Astrocyte (in vitro differentiated cells and primary cell): ENCODE data around the gene FLRT1. TPM values are rescaled to one million over a fixed set of nuclear protein-coding genes. Genes with fewer than 3 reads are reported as not detected.
A peak's percentile ranks its signal among the peaks of the same experiment; 100 is the strongest.

Experiments used
- DNase-seq: peaks from one replicate; pipeline ENCODE4 v3.0.0-alpha.2; 2010; ENCODE audit warnings: low read depth
- FAIRE-seq: peaks from 2 replicates; lab custom pipeline; 2011; peaks lifted over from hg19 to GRCh38; lab: Jason Lieb, UNC
- H2AFZ ChIP-seq: 2 replicates; pipeline ENCODE4 v1.6.0; 2012; ENCODE audit warnings: low read depth, low read length, inconsistent platforms
- H3K27ac ChIP-seq: 2 replicates; pipeline ENCODE4 v1.5.1; 2011; ENCODE audit warnings: low read depth, low read length, inconsistent platforms
- H3K27me3 ChIP-seq: 2 replicates; pipeline ENCODE4 v1.6.0; 2011; ENCODE audit warnings: low read length, inconsistent platforms; ENCODE audit not compliant: insufficient read depth
- H3K36me3 ChIP-seq: 2 replicates; pipeline ENCODE4 v1.5.1; 2011; ENCODE audit warnings: low read length, inconsistent platforms; ENCODE audit not compliant: insufficient read depth
- H3K4me1 ChIP-seq: 2 replicates; pipeline ENCODE4 v1.5.1; 2011; ENCODE audit warnings: low read length, inconsistent platforms; ENCODE audit not compliant: insufficient read depth
- H3K4me2 ChIP-seq: 2 replicates; pipeline ENCODE4 v1.6.0; 2012; ENCODE audit warnings: low read length, inconsistent platforms
- H3K4me3 ChIP-seq: 2 replicates; pipeline ENCODE4 v1.5.1; 2011; ENCODE audit warnings: low read depth, mild to moderate bottlenecking, low read length, inconsistent platforms; ENCODE audit not compliant: insufficient read depth
- H3K79me2 ChIP-seq: 2 replicates; pipeline ENCODE4 v1.6.0; 2012; ENCODE audit warnings: mild to moderate bottlenecking, low read length, inconsistent platforms; ENCODE audit not compliant: insufficient read depth
- H3K9ac ChIP-seq: 2 replicates; pipeline ENCODE4 v1.6.0; 2012; ENCODE audit warnings: mild to moderate bottlenecking, low read length, inconsistent platforms
- H3K9me3 ChIP-seq: 2 replicates; pipeline ENCODE4 v1.5.1; 2012; ENCODE audit warnings: low read depth, mild to moderate bottlenecking, low read length, inconsistent platforms; ENCODE audit not compliant: insufficient read depth
- H4K20me1 ChIP-seq: 2 replicates; pipeline ENCODE4 v1.6.0; 2012; ENCODE audit warnings: low read length, inconsistent platforms; ENCODE audit not compliant: insufficient read depth
- H3K27ac Mint-ChIP-seq: one replicate; pipeline ENCODE4 v1.8.0; 2021; ENCODE audit warnings: mild to moderate bottlenecking, mixed read lengths; ENCODE audit not compliant: unreplicated experiment
- H3K27me3 Mint-ChIP-seq: one replicate; pipeline ENCODE4 v1.8.0; 2021; ENCODE audit warnings: low read depth, mixed read lengths; ENCODE audit not compliant: unreplicated experiment
- H3K36me3 Mint-ChIP-seq: one replicate; pipeline ENCODE4 v1.8.0; 2021; ENCODE audit warnings: low read depth, mixed read lengths; ENCODE audit not compliant: unreplicated experiment
- H3K4me1 Mint-ChIP-seq: one replicate; pipeline ENCODE4 v1.8.0; 2021; ENCODE audit warnings: low read depth, mixed read lengths; ENCODE audit not compliant: unreplicated experiment
- H3K4me3 Mint-ChIP-seq: one replicate; pipeline ENCODE4 v1.8.0; 2021; ENCODE audit warnings: mild to moderate bottlenecking, moderate library complexity, mixed read lengths; ENCODE audit not compliant: unreplicated experiment
- H3K9me3 Mint-ChIP-seq: one replicate; pipeline ENCODE4 v1.8.0; 2021; ENCODE audit warnings: mild to moderate bottlenecking, mixed read lengths; ENCODE audit not compliant: unreplicated experiment
- CTCF ChIP-seq: IDR thresholded peaks from 2 replicates; pipeline ENCODE4 v1.5.1; 2011; ENCODE audit warnings: low read depth, mild to moderate bottlenecking, inconsistent platforms, low read length, moderate library complexity; ENCODE audit not compliant: insufficient read depth
- EZH2 ChIP-seq: IDR thresholded peaks from 2 replicates; pipeline ENCODE4 v1.6.1; 2012; ENCODE audit warnings: mild to moderate bottlenecking, low read length, inconsistent platforms; ENCODE audit not compliant: insufficient read depth
- total RNA-seq: library from RNA; stranded (reverse); gene quantifications from 2 replicates; pipeline ENCODE4 v1.2.1, GENCODE V29; 2021

FLRT1 gene
- total RNA-seq, 1 donor from 2014 or later = 0.20 TPM

- Histone ChIP-seq H3K4me3 (no peak overlapping the region), H3K36me3 (no peaks in the 10 kb centered on the region), H3K27ac (no peak overlapping the region), H3K9ac (no peak overlapping the region), H4K20me1 (peaks cover 13% of the 10 kb centered on the region), H3K4me1 (peaks cover 5% of the 10 kb centered on the region), H3K79me2 (no peaks in the 10 kb centered on the region), H3K27me3 (peaks cover 3% of the 10 kb centered on the region), H2AFZ (no peak overlapping the region), H3K4me2 (no peak overlapping the region), H3K9me3 (no peaks in the 10 kb centered on the region)
- H3K27ac Mint-ChIP-seq = no peak overlapping the region
- DNase-seq (no peak), FAIRE-seq (no peak)
- TF ChIP-seq CTCF = no peak
- no peak for TF ChIP-seq EZH2
- peaks cover 35% of the 10 kb centered on the region for H3K27me3 Mint-ChIP-seq
- H3K4me3 Mint-ChIP-seq = no peak overlapping the region
- peaks cover 4% of the 10 kb centered on the region for H3K4me1 Mint-ChIP-seq
- H3K9me3 Mint-ChIP-seq = no peaks in the 10 kb centered on the region
- peaks cover 2% of the 10 kb centered on the region for H3K36me3 Mint-ChIP-seq
Observed at GRCh38 chr11:64053699-64054098, 18.0 kb downstream of the FLRT1 start.

- H3K27ac ChIP-seq = no peak overlapping the region
- DNase-seq = no peak
- Mint-ChIP-seq H3K27ac (peak overlapping the region; percentile 43), H3K4me1 (peaks cover 4% of the 10 kb centered on the region), H3K4me3 (no peak overlapping the region), H3K9me3 (no peaks in the 10 kb centered on the region), H3K36me3 (peaks cover 2% of the 10 kb centered on the region), H3K27me3 (peaks cover 40% of the 10 kb centered on the region)
- peaks cover 13% of the 10 kb centered on the region for H4K20me1 ChIP-seq
- H3K36me3 ChIP-seq = no peaks in the 10 kb centered on the region
- peaks cover 3% of the 10 kb centered on the region for H3K27me3 ChIP-seq
- no peaks in the 10 kb centered on the region for H3K79me2 ChIP-seq
- no peak for FAIRE-seq
- no peak overlapping the region for H3K9ac ChIP-seq
- TF ChIP-seq EZH2 (no peak), CTCF (no peak)
- H3K4me2 ChIP-seq = no peak overlapping the region
- H3K4me3 ChIP-seq = no peak overlapping the region
- H2AFZ ChIP-seq = no peak overlapping the region
- no peaks in the 10 kb centered on the region for H3K9me3 ChIP-seq
- H3K4me1 ChIP-seq = peaks cover 5% of the 10 kb centered on the region
Observed at GRCh38 chr11:64055077-64055476, 19.3 kb downstream of the FLRT1 start.

GRCh38 chr11:64056213-64056785 lies 20.6 kb downstream of the FLRT1 start:
- H3K4me1 ChIP-seq = peaks cover 8% of the 10 kb centered on the region

More at GRCh38 chr11:64056213-64056785, 20.6 kb downstream of the FLRT1 start:
- no peaks in the 10 kb centered on the region for H3K9me3 Mint-ChIP-seq
- H3K4me3 ChIP-seq = no peak overlapping the region
- DNase-seq = no peak
- H3K27ac Mint-ChIP-seq = no peak overlapping the region
- H2AFZ ChIP-seq = no peak overlapping the region
- no peak overlapping the region for H3K27ac ChIP-seq
- peaks cover 4% of the 10 kb centered on the region for H3K4me1 Mint-ChIP-seq
- H3K9ac ChIP-seq = no peak overlapping the region
- H3K4me2 ChIP-seq = no peak overlapping the region
- peaks cover 3% of the 10 kb centered on the region for H3K27me3 ChIP-seq
- no peak for FAIRE-seq
- no peak for TF ChIP-seq EZH2
- H3K27me3 Mint-ChIP-seq = peaks cover 45% of the 10 kb centered on the region
- H3K36me3 ChIP-seq = no peaks in the 10 kb centered on the region
- H3K79me2 ChIP-seq = no peaks in the 10 kb centered on the region
- peaks cover 2% of the 10 kb centered on the region for H3K36me3 Mint-ChIP-seq
- H4K20me1 ChIP-seq = peaks cover 13% of the 10 kb centered on the region
- H3K9me3 ChIP-seq = no peaks in the 10 kb centered on the region
- H3K4me3 Mint-ChIP-seq = no peak overlapping the region
